HG03039 (cell line): ENCODE data around the gene PRPF19.

ENCODE experiments used
- ATAC-seq: cut with Tn5 transposase; IDR thresholded peaks from one replicate; pipeline ENCODE4 v1.9.1; 2021; ENCODE audit warnings: mild to moderate bottlenecking, moderate library complexity; ENCODE audit not compliant: unreplicated experiment

Gene PRPF19

DNA sequence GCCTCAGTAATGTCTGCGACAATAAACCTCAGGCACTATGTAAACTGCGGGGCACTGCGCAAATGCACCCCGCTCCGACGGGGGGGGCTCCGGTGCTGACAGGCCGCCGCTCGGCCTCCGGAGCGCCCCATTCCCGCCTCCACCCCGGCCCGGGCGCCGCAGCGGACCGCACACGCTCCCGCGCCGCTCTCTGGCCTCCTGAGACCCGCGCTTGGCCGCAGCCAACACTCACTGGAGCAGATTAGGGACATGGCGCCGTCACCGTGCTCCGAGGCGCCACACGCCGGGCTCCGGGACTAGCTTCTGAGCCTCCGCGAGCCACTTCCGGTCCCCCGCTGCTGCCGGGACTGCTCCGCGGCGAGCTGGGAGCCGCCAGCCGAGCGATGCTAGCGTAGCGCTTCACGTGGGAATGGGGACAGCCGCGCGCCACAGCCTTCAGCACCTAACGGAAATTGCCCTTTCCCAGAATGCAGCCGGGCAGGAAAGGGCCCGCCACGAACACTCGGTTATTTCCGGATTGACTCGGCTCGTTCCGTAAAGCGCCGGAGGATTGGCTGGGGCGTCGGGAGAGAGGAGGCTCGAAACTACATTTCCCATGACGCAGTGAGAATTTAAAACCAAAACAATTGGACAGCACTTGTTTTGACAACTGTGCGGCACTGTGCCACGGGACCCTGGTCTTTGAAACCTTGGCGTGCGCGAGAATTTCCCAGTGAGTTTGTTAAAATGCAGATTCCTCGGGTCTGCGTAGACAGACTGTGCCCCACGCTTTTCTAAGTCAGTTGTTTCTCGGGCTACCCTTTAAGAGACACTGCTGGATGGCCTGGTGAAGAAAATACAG lies at the start of gene PRPF19:
Gene PRPF19, minus strand, starts transcription at position 454 of the 841 bp plus-strand sequence. Its CDS starts 203 bp downstream, at position 251.
- ATAC-seq, result peak; percentile 60

DNA sequence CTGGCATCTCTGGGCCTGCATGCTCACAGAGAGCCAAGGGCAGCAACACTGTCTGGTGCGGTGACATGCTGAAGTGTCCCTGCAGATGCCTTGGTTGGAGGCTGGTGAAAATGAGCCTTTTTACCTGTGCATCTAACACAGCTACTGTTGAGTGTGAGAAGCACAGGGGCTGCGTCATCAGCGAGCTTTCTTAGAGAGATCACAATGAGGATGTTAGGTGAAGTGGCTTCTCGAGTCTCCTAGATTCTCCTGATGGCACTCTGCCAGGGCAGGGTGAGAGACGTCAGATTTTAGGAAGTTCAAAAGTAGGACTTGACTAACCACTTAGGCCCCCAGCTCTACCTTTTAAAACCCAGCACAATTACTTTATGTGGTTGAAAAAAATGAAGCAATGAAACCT lies 49.2 kb upstream of the PRPF19 start:
- ATAC-seq, result no peak

DNA sequence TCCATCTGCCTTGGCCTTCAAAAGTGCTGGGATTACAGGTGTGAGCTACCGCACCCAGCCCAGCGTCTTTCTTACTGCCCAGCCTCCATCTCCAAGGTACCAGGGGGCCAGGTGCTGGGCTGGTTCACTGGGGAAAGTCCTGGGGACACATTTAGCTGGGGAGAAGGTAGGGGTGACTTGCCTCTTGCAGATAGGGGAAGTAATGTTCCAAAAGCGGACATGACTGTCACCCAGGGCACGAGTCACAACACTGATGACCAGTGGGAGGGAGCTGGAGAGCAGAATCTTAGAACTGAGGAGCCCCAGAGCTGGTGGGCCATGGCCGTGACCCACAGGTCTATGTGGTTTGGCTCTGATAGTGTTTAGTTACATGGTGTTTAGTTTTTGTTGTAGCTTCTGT lies 48.0 kb upstream of the PRPF19 start:
- no peak for ATAC-seq

DNA sequence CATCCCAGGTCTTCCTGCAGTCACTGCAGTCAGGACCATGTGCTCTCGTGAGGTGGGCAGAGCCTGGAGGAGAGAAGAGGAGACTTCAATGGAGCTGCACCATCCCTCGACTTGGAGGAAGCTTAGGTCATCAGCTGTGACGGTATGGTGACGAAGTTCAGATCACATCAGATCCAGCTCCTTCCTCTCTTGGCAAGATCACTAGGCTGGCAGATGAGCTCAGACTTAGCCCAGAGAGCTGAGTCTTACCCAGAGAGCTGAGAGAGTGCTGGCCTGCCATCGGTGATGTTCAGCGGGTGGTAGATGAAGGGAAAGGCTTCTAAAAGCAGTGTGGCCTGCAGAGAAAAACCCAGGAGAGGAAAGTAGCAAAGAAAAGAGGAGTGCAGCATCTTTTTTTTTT lies 47.4 kb upstream of the PRPF19 start:
- no peak for ATAC-seq

- peak; percentile 13 for ATAC-seq
Observed at GRCh38 chr11:60952742-60953170, 46.4 kb upstream of the PRPF19 start.

DNA sequence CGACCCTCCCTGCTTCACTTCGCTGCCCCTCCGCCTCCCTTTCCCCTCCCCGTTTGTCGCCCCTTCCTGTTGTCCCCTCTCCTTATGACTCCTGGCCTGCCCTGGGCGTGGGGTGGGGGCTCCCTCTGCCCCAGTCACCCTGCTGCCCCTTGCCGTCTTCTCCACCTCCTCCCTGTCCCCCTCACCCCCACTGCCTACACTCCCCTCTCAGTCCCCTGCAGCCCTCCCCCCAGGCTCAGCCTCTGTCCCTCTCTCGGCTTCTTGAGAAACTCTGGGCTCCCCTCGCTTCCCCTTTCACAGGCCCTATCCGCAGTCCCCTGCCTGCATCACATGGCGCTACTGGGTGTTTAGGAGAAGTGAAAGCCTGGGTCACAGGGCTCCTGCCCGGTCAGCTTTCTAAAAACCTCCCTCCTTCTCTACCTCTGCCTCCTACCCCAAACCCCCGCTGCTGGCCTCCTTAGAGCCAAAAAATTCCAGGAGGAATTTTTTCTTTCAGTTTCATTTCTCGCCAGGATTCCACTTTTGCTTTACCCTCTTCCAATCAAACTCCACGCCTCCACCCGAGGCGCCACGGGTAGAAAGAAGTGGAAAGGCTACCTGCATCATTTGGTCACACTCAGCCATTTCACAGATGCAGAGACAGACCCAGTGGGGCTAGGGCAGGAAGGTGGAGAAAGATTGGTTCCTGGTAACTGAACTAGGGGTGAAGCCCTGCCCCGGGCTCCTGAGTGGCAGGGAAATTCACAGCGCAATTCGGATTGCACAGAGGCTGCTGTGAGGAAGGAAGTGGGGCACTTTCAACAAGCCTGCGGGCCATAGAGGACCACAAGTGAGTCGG lies 45.7 kb upstream of the PRPF19 start, which contains the start of gene SLC15A3:
Gene SLC15A3, minus strand, starts transcription at position 273 of the 838 bp plus-strand sequence. CDS start 625 bp downstream, outside the sequence.
- peak; percentile 65 for ATAC-seq

GRCh38 chr11:60951606-60951903 lies 45.2 kb upstream of the PRPF19 start:
- ATAC-seq, result no peak

GRCh38 chr11:60950933-60951605 lies 44.7 kb upstream of the PRPF19 start:
- no peak for ATAC-seq

GRCh38 chr11:60950024-60950423 lies 43.6 kb upstream of the PRPF19 start:
- no peak for ATAC-seq

- no peak for ATAC-seq
Observed at GRCh38 chr11:60948250-60948649, 41.9 kb upstream of the PRPF19 start.

- ATAC-seq, result no peak
Observed at GRCh38 chr11:60947700-60948099, 41.3 kb upstream of the PRPF19 start.

GRCh38 chr11:60946601-60947264 lies 40.3 kb upstream of the PRPF19 start:
- ATAC-seq, result no peak

GRCh38 chr11:60945295-60945667 lies 38.9 kb upstream of the PRPF19 start:
- no peak for ATAC-seq

- ATAC-seq, result no peak
Observed at GRCh38 chr11:60944490-60945294, 38.3 kb upstream of the PRPF19 start.

DNA sequence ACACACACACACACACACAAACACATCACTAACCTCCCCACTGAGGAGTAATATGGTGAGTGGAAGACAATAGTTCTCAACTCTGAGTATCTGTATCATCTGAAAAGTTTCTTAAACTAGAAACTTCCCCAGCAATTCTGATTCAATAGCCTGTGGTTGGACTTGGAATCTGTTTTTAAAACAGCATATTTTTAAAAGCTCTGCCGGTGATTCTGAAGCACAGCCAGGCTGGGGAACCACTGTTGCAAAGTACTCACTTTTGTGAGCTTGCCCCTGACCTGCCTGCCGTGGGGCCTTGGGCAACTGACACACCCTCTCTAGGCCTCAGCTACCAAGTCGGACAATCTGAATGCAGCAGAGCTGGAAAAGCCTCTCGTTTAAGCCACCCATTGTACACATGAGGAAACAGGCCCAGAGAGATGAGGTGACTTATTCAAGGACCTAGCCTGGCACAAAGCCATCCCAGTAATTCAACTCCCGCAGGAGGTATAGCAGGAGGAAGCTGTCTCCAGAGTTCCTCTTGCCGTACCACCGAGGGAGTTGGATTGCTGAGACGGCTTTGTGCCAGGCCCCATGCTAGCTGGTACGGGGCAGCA lies 36.7 kb upstream of the PRPF19 start:
- no peak for ATAC-seq

DNA sequence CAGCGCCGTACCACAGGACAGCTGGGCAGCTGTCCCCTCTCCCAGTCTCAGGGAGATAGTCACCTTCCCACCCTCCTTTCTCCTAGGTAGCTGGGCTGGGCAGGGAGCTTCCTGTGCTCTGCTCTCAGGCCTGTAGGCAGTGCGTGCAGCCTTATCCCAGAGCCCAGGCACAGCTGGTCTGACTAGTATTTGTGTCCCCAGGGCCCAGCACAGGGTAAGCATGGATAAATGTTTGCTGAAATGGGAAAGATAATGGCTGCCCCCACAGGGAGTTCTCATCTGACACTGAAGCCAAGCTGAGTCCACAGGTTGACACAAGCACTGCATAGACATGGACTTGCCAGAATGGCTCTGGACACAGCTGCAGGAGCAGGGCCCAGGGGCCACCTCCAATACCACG lies 35.8 kb upstream of the PRPF19 start:
- no peak for ATAC-seq

DNA sequence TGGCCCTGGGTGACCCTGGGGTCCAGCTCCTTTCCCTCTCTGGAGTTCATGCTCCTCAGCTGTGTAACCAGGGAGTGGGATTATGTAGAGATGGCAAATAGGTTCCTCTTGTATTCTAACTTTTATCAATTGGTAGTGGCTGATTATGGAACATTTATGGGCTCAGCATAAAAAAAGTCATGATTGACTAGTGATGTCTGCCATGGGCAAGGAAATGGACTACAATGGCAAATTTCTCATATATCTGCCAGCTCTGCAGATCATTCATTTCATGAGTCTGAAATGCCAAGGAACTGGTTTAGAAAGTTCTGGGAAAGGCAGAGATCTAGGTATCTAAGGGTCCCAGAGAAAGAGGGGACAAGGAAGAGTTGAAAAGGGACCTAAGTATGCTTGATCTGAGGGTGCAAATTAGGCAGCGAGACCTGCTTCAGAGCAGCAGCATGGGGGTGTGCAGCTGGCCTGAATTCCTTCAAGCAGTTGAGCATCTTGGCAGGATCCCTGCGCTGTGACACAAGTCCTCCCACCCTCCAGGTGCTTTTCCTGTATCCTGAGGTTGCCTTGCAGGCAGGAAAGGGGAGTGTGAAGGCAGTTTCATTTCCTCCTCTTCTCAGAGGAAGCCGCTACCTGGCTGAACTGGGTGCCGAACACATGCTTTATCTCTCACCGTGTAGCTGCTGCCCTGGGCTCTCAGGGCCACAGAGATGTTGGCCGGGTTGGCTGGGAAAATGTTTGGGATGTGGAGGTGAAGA lies 35.2 kb upstream of the PRPF19 start:
- ATAC-seq, result no peak

GRCh38 chr11:60939855-60940254 lies 33.5 kb upstream of the PRPF19 start:
- no peak for ATAC-seq

- ATAC-seq, result no peak
Observed at GRCh38 chr11:60939301-60939700, 32.9 kb upstream of the PRPF19 start.
